ENCODE measurements around the gene TRNT1.

The TRNT1 gene

DNA sequence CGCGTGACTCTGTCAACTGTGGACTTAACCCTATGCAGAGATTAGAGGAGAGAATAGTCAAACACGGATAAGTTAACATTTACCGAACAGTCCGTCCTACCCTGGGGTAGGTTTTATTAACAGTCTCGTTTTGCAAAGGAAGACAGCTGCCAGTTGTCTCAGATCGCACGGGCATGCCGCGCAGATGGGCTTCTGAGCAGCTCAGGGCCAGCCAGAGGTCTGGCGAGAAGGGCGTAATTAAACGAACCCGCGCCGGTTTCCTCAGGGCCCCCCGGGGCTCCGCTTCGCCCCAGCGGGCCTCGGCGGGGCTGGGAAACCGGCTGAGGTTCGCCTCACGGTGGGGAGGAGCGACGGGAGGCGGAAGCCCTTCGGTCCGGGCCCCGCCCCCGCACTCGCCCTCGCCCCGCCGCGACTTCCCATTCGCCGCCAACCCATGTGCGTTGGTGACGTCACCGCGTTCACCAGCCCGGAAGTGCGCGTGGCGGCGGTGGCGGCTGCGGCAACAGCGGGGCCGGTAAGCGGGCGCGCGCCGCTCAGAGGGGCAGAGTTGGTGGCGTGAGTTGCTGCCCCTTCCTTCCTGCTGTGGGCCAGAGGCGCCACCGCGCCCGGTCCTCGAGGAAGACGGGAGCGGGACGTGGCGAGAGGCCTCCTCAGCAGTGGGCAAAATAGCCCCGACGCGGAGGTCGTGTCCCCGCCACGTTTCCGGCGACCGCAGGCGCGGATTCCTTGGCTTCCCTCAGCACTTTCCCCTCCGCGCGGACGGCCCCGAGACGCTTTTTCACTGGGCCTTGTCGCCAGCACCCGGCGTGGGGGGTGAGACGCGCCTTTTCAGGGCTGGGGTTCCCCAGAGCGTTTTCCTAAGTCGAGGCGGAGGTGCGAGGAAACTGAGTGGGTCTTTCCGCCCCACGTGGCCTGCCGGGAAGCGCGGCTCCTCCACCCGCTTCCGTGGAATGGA is at the start of gene TRNT1:
Gene TRNT1, plus strand, starts transcription at position 464 of the 955 bp plus-strand sequence. CDS start 2,101 bp downstream, outside the sequence.
- H3K4me3 ChIP-seq (ENCODE audit: low read length): peak within 1 kb of the TSS; percentile 80
- TF ChIP-seq ZNF274 (IDR thresholded peaks at IDR 0.05; ENCODE audit: low read depth, low read length): no peak

DNA sequence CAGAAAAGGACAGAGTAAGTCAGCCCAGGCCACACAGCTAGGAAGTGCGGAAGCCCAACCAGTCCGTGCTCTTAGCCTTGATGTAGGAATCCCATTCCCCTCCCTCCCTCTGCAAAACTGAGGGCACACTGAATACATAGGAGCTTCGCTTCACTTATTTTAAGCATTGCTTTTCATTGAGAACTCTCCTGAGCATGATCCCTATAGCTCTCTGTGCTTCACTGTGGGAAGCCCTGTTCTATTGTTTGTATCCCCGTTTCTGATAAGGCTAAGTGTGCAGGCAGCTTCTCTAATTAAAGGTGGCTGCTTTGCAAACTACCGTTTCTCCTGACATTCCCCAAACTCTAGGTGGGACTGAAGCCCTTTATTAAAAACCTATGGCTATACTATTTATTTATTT is 46.4 kb upstream of the TRNT1 start:
- TF ChIP-seq ZNF274 (IDR thresholded peaks at IDR 0.05; ENCODE audit: low read depth, low read length): no peak
- no peak overlapping the region for H3K4me3 ChIP-seq (ENCODE audit: low read length)

DNA sequence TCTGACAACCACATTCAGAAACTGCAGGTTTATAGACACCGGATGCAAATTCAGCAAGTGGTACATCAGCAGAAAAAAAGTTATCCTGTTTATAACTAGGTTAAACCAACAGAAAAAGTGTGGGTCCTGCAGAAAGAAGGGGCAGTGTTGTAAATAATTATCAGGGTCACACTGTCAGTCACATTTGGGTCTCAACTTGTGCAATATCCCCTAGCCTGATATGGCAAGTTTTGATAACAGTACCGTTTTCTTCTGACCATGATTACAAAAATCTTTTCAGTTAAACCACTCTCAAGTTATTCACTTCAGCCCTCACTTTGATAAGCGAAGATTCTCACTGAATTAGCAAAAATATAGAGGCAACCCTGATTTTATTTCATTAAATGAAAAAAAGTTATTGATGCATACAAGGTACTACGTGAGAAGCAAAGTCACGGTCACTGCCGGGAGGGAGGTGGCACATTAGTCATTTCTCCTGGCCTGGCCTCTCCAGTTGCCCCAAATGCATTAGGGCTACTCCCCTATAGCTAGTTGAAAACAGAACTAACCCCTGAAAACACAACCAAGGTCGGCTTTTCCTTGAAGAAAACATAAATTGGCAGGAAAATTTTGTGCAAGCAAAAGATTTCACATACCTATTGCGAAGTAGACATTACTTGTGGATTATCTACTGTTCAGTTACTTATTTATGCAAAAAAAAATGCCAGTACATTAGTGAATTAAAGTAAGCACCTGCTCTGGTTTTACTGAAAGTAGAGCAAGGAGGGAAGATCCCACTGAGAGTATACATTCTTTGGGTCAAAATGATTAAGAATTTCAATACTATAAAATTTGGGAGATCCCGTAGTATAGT is 45.1 kb upstream of the TRNT1 start:
- H3K4me3 ChIP-seq (ENCODE audit: low read length): peak overlapping the region; percentile 47; the same call in 1 of the 2 replicates
- no peak for TF ChIP-seq ZNF274 (IDR thresholded peaks at IDR 0.05; ENCODE audit: low read depth, low read length)

DNA sequence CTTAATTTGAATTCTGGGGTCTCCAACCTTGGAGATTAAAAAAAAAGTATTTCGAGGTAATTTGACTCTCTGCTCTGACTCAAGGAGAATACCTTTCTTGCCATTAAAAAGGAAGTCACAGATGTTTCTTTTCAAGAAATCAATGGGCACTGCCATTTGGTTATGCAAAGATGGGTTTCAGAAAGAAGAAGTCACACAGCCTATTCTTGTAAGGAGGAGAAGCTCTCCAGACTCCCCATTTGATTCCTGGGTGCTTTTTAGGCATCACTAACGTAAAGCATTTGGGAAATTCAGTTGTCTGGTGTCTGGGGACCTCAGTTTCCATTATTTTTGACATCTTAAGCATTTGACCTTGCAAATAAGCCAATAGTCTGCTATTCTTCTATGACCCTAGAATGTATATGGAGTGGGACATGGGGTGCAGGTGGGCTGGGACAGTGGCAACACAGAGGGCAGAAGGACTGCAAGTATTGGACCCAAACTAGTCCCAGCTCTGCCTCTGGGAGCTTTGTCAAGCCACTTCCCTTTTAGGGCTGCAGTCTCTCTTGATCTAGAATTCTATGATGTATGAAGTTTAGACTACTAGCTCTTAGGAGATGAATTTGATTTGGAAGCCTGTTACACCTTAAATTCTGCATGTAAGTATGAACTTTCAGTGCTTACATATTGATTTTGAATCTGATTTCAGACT is 44.4 kb upstream of the TRNT1 start:
- no peak for TF ChIP-seq ZNF274 (IDR thresholded peaks at IDR 0.05; ENCODE audit: low read depth, low read length)
- H3K4me3 ChIP-seq (ENCODE audit: low read length): peak overlapping the region; percentile 33; the same call in 1 of the 2 replicates

DNA sequence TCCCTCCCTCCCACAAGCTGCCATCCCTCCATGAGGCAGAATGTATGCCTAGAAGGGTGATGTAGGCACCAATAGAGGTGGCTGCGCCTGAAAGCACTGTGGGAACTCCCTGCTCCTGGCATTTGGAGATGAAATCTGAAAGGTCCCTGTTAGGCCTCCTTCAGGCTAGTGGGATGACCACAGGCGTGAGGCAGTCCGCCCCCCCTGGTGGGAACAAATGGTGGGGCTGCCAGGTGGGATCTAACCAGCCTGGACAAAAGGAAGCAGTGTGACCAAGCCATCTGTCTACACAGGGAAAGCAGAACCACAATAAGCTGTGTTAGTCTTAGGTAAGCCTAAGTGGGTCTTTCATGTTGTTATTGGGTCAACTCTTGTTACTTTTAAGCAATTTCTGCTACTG is 41.9 kb upstream of the TRNT1 start:
- no peak overlapping the region for H3K4me3 ChIP-seq (ENCODE audit: low read length)
- no peak for TF ChIP-seq ZNF274 (IDR thresholded peaks at IDR 0.05; ENCODE audit: low read depth, low read length)

DNA sequence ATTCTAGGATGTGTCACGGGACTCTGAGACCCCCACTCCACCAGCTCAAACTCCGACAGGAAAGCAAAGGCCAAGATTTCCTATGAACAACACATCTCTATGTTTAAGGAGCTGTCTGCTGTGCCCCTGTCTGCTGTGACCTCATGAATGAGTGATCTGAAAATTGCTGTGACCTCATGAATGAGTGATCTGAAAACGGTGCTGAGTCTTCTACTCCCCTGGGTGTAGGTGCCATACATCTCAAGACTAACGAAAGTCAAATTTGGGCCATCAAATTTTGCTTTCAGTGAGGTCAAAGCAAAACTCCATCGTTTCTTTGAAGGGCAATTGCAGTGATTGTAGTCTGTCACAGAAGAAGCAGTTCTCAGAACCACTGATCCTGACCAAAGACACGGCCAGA is 41.0 kb upstream of the TRNT1 start:
- no peak for TF ChIP-seq ZNF274 (IDR thresholded peaks at IDR 0.05; ENCODE audit: low read depth, low read length)

DNA sequence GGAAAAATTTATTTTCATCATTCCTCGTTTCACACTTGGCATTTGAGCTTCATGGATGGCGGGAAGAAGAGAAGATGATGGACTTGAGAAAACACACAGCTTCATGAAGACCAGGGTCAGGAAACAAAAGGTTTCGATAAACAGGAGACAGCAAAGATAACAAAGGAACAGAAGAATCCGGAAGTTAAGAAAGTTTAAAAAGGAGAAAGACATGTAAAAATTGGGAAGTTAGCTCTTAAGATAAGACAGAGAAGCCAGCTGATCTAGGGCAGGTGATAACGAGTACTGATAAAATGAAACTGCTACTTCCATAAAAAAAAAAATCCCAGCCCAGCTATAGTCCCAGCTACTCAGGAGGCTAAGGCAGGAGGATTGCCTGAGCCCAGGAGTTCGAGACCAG is 40.5 kb upstream of the TRNT1 start:
- no peak overlapping the region for H3K4me3 ChIP-seq (ENCODE audit: low read length)
- TF ChIP-seq ZNF274 (IDR thresholded peaks at IDR 0.05; ENCODE audit: low read depth, low read length): no peak

More for the DNA sequence above, 41.0 kb upstream of the TRNT1 start:
- no peak overlapping the region for H3K4me3 ChIP-seq (ENCODE audit: low read length)

DNA sequence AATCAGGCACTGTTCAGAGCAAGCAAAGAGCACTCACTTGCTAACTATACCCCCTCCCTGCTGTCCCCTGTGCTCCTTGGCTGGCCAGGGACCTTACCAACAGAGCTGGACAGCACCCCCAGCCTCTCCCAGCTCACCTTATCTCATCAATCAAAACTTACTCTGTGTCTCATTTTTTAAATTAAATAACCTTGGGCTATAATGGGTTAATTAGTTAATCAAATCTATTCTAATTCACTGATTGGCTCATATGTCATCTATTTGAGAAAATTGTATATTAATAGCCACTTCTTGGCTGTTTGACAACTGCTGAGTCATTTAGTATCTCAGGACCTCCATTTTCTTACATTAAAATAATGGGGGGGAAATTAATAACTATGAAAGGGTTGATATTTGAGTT is 39.5 kb upstream of the TRNT1 start:
- H3K4me3 ChIP-seq (ENCODE audit: low read length): no peak overlapping the region
- no peak for TF ChIP-seq ZNF274 (IDR thresholded peaks at IDR 0.05; ENCODE audit: low read depth, low read length)

DNA sequence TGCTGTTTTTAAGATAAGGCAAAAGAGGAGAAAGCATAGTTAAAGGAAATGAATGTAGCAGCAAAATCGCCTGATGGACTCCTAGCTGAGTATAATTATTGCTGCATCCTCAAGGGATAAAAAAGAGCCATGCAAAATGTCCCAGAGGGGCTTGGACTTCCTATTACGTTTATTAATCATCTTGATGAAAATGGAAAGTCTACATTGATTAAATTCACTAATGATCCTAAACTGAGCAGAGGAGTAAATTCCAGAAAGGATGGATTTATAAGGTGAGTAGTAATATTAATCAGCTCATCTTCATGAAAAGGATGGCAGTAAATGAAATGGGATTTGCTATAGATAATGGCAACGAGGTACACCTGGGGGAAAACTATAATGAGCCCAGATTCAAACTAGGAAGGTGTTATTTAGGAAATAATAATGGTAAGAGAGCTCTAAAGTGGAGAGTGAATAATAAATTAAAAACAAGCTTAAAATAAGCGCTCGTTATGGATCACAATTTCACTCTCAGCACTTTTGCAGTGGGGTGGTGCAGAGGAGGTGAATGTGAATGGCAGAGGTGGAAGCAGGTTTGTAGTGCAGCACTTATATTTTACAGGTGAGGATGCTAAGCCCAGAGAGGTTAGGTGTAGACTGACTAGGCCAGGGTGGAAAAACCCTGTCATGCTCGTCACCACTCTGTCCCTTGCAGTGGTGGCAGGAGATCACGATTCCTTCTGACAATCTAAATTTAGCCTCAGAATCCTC is 38.8 kb upstream of the TRNT1 start:
- no peak overlapping the region for H3K4me3 ChIP-seq (ENCODE audit: low read length)
- no peak for TF ChIP-seq ZNF274 (IDR thresholded peaks at IDR 0.05; ENCODE audit: low read depth, low read length)

DNA sequence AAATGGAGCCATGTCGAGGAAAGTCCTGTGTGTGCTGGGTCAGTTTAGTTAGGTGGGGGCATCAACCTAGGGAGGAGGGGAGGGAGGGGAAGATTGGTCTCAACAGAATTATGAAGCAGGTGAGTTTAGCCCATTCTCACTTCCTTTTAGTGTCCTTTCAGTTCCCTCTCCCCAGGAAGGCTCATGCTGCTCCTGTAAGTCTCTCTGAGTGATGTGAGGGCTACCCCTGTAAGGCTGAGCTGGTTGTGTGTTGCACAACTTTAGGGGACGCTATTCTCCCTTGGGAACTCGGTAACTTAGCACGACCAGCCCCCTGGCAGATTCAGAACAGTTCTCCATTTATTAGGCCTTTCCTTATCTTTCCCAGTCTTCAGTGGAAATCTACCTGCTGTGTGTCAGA is 37.7 kb upstream of the TRNT1 start:
- TF ChIP-seq ZNF274 (IDR thresholded peaks at IDR 0.05; ENCODE audit: low read depth, low read length): no peak

DNA sequence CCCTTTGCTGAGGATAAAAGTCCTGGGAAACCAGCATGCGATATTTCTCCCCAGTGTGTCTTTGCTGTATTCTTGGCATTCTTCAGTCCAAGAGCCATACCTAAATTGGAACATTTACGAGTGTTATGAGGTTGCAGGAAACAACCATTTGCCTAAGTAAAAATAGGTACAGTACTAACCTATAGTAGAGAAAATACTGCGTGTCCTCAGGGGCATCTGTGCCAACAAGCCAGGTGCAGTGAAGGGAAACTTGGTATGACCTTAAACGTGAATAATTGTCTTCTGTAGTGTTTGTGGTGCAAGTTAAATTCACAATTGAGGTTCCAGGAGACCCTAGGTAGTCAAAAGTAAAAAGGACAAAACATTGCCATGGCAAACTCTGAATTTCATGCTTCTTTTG is 28.8 kb upstream of the TRNT1 start:
- no peak for TF ChIP-seq ZNF274 (IDR thresholded peaks at IDR 0.05; ENCODE audit: low read depth, low read length)
- no peak overlapping the region for H3K4me3 ChIP-seq (ENCODE audit: low read length)

More for the DNA sequence above, 37.7 kb upstream of the TRNT1 start:
- H3K4me3 ChIP-seq (ENCODE audit: low read length): no peak overlapping the region

DNA sequence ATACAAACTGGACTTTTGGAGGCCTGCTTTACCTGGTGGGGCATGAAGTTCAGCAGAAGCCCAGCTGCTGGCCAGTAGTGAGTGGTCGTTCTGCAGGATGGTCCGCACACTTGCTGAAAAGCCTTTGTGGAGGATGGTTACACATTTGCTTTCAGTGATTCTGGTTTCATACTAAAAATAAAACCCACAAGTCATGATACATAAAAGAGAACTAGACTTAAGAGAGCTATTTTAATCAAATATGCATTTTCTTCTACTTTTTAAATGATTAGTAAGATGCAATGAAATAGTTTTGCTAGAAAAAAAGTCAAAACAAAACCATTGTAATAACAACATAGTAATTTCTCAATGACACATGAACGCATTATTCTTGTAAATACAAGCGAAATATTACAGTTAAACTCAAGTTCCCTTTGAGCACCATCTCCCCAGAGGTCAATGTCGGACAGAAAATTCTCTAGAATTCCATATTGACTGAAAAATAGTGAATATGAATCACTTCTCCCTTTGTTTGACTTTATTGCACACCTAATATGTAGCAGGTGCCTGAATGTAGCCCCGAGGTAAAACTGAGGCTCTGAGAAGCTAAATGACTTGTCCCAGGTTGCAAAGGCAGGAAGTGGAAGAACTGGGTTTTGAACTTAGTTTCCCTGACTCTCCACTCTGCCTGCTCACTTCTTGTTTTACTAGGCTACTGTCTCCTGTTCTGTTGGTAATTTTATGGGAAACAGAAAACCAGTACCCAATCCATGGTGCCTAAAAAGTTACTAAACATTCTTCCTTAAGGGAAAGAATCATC is 24.9 kb upstream of the TRNT1 start:
- TF ChIP-seq ZNF274 (IDR thresholded peaks at IDR 0.05; ENCODE audit: low read depth, low read length): no peak
- H3K4me3 ChIP-seq (ENCODE audit: low read length): no peak overlapping the region

DNA sequence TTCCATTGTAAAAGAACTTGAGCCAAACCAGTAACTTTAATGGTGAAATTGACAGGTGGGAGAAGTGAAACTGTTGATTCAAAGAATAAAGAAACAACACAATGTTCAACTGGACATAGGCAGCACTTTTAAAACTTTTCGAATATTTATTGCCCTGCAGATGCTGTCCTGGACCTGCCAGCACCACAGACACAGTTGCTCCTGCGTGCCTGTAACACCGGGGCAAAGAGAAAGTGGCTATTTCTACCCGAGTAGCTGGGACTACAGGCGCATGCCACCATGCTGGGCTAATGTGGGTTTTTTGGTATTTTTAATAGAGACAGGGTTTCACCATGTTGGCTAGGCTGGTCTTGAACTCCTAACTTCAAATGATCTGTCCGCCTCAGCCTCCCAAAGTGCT is 24.0 kb upstream of the TRNT1 start:
- TF ChIP-seq ZNF274 (IDR thresholded peaks at IDR 0.05; ENCODE audit: low read depth, low read length): no peak
- no peak overlapping the region for H3K4me3 ChIP-seq (ENCODE audit: low read length)

All from GM08714 (cell line).